Liver (tissue), 9 donors: ENCODE measurements around the gene VOPP1. TPM values are rescaled to one million over a fixed set of nuclear protein-coding genes. Genes with fewer than 3 reads are reported as not detected.

ENCODE experiments used
- DNase-seq: peaks from one replicate; pipeline ENCODE4 v3.0.0-alpha.2; 2017; ENCODE audit warnings: low spot score
- H3K27ac ChIP-seq, 2 donors: one replicate each; pipeline ENCODE4 v1.7.0; 2013; ENCODE audit warnings: inconsistent platforms in 2 of 2, low read length in 2 of 2, control low read depth in 1 of 2, low read depth in 1 of 2, mild to moderate bottlenecking in 1 of 2
- H3K27me3 ChIP-seq, 4 donors: one replicate each; pipeline versions ENCODE4 v1.6.1 to v1.7.0; 2013; ENCODE audit warnings: low read length in 3 of 4, inconsistent platforms in 1 of 4, mild to moderate bottlenecking in 1 of 4, moderate library complexity in 1 of 4; ENCODE audit not compliant: control insufficient read depth in 4 of 4, insufficient read depth in 4 of 4
- H3K36me3 ChIP-seq, 4 donors: one replicate each; pipeline versions ENCODE4 v1.6.1 to v1.7.0; 2013; ENCODE audit warnings: low read length in 3 of 4, mild to moderate bottlenecking in 3 of 4, low read depth in 1 of 4, moderate library complexity in 1 of 4; ENCODE audit not compliant: control insufficient read depth in 4 of 4, insufficient read depth in 3 of 4
- H3K4me1 ChIP-seq, 4 donors: one replicate each; pipeline versions ENCODE4 v1.6.1 to v1.7.0; 2013; ENCODE audit warnings: low read length in 3 of 4, mild to moderate bottlenecking in 3 of 4, moderate library complexity in 1 of 4; ENCODE audit not compliant: control insufficient read depth in 4 of 4, insufficient read depth in 4 of 4
- H3K4me3 ChIP-seq, 3 donors: one replicate each; pipeline versions ENCODE4 v1.6.1 to v1.7.0; 2013; ENCODE audit warnings: low read length in 3 of 3, control low read depth in 1 of 3, low read depth in 1 of 3, mild to moderate bottlenecking in 1 of 3
- H3K9ac ChIP-seq, 2 donors: one replicate each; pipeline ENCODE4 v1.7.0; 2013; ENCODE audit warnings: low read length in 2 of 2, mild to moderate bottlenecking in 2 of 2, moderate library complexity in 2 of 2, control low read depth in 1 of 2, low read depth in 1 of 2
- H3K9me3 ChIP-seq, 4 donors: one replicate each; pipeline versions ENCODE4 v1.6.1 to v1.7.0; 2013; ENCODE audit warnings: low read length in 3 of 4; ENCODE audit not compliant: control insufficient read depth in 4 of 4
- EGR1 ChIP-seq, 2 donors: IDR thresholded peaks; 2 replicates each; pipeline ENCODE4 v1.6.1; 2016 to 2018; ENCODE audit warnings: antibody characterized with exemption in 2 of 2, low read depth in 2 of 2
- FOXA1 ChIP-seq: IDR thresholded peaks from 2 replicates; pipeline ENCODE4 v1.6.1; 2016; ENCODE audit warnings: antibody characterized with exemption
- FOXA2 ChIP-seq: IDR thresholded peaks from 2 replicates; pipeline ENCODE4 v1.6.1; 2016; ENCODE audit warnings: antibody characterized with exemption
- GABPA ChIP-seq, 2 donors: IDR thresholded peaks in 1 of 2; conservative IDR thresholded peaks in 1 of 2; 2 replicates each; pipeline ENCODE4 v1.6.1; 2016; ENCODE audit warnings: antibody characterized with exemption in 2 of 2, mild to moderate bottlenecking in 1 of 2, moderate library complexity in 1 of 2
- HNF4A ChIP-seq, 2 donors: conservative IDR thresholded peaks; 2 replicates each; pipeline ENCODE4 v1.6.1; 2016; ENCODE audit warnings: antibody characterized with exemption in 2 of 2, mild to moderate bottlenecking in 2 of 2
- HNF4G ChIP-seq: IDR thresholded peaks from 2 replicates; pipeline ENCODE4 v1.6.1; 2016; ENCODE audit warnings: antibody characterized with exemption
- NR2F2 ChIP-seq: IDR thresholded peaks from 2 replicates; pipeline ENCODE4 v1.6.1; 2016; ENCODE audit warnings: antibody characterized with exemption
- RAD21 ChIP-seq, 2 donors: IDR thresholded peaks; 2 replicates each; pipeline ENCODE4 v1.6.1; 2016; ENCODE audit warnings: antibody characterized with exemption in 2 of 2, mild to moderate bottlenecking in 2 of 2
- RXRA ChIP-seq, 2 donors: IDR thresholded peaks; 2 replicates each; pipeline ENCODE4 v1.6.1; 2017 to 2018; ENCODE audit warnings: antibody characterized with exemption in 2 of 2, mild to moderate bottlenecking in 1 of 2
- SP1 ChIP-seq: IDR thresholded peaks from 2 replicates; pipeline ENCODE4 v1.6.1; 2018; ENCODE audit warnings: antibody characterized with exemption, mild to moderate bottlenecking
- YY1 ChIP-seq: IDR thresholded peaks from 2 replicates; pipeline ENCODE4 v1.6.1; 2016; ENCODE audit warnings: antibody characterized with exemption, mild to moderate bottlenecking
- WGBS: extraction: QIAGEN DNeasy Blood & Tissue Kit; methylation state at CpG from one replicate; pipeline ENCODE4 v1.1.7; 2013; 5-methylcytosine and 5-hydroxymethylcytosine counted together
- polyA plus RNA-seq, 2 donors: library from polyadenylated mRNA; stranded (reverse) in 1 of 2; unstranded in 1 of 2; fragments of 200-250 nt in 1 of 2; fragments of >200 nt in 1 of 2; fragmentation: Nextera tagmentation in 1 of 2; extraction: Ambion mirVana in 1 of 2; gene quantifications; one replicate each; pipeline versions ENCODE4 v1.2.1 to v1.2.3, GENCODE V29; 2013 to 2015
- total RNA-seq, 2 donors: library from RNA; depleted of rRNA; stranded (reverse); fragments of >200 nt; gene quantifications; one replicate each; pipeline ENCODE4 v1.2.3, GENCODE V29; 2014
- TF ChIP-seq, protein P1 (sequence below): IDR thresholded peaks from 2 replicates; pipeline ENCODE4 v1.6.1; 2016; ENCODE audit warnings: antibody characterized with exemption
- TF ChIP-seq, protein P2 (sequence below): IDR thresholded peaks from 2 replicates; pipeline ENCODE4 v1.6.1; 2016; ENCODE audit warnings: antibody characterized with exemption, mild to moderate bottlenecking
- donor health status: healthy.
- donor health status: healthy.
- donor health status: healthy.
- donor health status: healthy.
- donor health status: healthy.

Gene VOPP1
- total and polyA plus RNA-seq, 4 donors: 11.5 to 23.8 (median 21.7) TPM

DNA sequence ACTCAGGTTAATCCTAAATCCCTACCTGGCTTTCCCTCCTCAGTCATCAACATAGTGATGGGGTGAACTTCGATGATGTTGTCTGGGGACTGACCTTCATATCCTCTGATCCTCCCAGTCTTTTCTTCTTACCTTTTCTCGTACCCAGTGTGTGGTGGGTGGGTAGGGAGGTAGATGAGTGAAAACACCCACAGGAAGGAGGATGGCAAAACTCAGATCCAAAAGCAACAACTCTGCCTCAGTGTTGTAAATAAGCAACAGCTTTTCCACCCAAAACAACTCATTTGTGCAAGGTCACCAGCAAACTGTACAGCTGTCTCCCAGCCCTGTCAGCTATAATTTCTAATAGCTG, 38.6 kb downstream of the VOPP1 start (continued):
- TF ChIP-seq, protein P1, sequence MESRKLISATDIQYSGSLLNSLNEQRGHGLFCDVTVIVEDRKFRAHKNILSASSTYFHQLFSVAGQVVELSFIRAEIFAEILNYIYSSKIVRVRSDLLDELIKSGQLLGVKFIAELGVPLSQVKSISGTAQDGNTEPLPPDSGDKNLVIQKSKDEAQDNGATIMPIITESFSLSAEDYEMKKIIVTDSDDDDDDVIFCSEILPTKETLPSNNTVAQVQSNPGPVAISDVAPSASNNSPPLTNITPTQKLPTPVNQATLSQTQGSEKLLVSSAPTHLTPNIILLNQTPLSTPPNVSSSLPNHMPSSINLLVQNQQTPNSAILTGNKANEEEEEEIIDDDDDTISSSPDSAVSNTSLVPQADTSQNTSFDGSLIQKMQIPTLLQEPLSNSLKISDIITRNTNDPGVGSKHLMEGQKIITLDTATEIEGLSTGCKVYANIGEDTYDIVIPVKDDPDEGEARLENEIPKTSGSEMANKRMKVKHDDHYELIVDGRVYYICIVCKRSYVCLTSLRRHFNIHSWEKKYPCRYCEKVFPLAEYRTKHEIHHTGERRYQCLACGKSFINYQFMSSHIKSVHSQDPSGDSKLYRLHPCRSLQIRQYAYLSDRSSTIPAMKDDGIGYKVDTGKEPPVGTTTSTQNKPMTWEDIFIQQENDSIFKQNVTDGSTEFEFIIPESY: no peak
- TF ChIP-seq HNF4G (no peak), RAD21 (IDR thresholded peaks at IDR 0.05) (no peak), YY1 (no peak), EGR1 (IDR thresholded peaks at IDR 0.05; ENCODE audit: low read depth in 2 of 2) (no peak)

DNA sequence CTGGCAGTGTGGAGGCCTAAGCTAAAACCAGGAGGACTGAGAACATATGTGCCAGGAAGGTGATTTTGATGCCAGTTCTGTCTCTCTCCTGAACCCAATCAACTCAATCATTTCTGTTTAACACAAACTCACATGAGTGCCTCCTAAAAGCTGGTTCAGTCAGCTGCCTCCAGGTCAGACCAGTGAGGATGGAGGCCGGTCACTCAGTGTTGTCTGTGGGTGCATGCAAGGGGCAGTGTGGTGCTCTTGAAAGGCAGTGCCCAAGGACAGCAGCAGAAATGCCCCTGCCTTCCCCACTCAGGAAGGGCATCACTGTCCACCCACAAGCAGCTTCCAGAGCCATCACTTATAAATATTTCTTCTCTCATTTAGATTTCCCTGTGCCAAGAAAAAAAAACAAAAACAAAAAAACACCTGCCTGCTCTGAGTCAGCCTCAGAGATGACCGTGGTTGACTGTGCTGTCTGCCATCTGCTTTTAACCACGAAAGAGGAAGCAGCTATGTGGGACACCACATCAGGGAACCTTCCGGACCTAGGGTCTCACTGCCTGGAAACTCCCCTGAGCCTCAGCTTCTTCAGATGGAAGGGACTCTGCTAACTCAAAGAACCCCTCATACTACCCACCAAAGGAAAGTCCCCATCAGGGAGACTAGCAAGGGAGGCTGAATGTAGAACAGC, 39.1 kb downstream of the VOPP1 start:
- H3K4me3 ChIP-seq: no peak overlapping the region
- peaks cover 0 to 7% (median under 1%) of the 10 kb centered on the region in 4 donors for H3K4me1 ChIP-seq
- no peaks in the 10 kb centered on the region for H3K9me3 ChIP-seq
- 74% methylated on average over 4 of the region's 4 CpGs for WGBS
- TF ChIP-seq HNF4A (conservative IDR thresholded peaks at IDR 0.05) (no peak), RXRA (IDR thresholded peaks at IDR 0.05) (no peak), FOXA1 (no peak), SP1 (no peak), YY1 (no peak), NR2F2 (no peak), FOXA2 (no peak), GABPA (IDR thresholded peaks at IDR 0.05 in 1 of 2, conservative IDR thresholded peaks at IDR 0.05 in 1 of 2) (no peak)
- TF ChIP-seq, protein P1: no peak
- TF ChIP-seq, protein P2, sequence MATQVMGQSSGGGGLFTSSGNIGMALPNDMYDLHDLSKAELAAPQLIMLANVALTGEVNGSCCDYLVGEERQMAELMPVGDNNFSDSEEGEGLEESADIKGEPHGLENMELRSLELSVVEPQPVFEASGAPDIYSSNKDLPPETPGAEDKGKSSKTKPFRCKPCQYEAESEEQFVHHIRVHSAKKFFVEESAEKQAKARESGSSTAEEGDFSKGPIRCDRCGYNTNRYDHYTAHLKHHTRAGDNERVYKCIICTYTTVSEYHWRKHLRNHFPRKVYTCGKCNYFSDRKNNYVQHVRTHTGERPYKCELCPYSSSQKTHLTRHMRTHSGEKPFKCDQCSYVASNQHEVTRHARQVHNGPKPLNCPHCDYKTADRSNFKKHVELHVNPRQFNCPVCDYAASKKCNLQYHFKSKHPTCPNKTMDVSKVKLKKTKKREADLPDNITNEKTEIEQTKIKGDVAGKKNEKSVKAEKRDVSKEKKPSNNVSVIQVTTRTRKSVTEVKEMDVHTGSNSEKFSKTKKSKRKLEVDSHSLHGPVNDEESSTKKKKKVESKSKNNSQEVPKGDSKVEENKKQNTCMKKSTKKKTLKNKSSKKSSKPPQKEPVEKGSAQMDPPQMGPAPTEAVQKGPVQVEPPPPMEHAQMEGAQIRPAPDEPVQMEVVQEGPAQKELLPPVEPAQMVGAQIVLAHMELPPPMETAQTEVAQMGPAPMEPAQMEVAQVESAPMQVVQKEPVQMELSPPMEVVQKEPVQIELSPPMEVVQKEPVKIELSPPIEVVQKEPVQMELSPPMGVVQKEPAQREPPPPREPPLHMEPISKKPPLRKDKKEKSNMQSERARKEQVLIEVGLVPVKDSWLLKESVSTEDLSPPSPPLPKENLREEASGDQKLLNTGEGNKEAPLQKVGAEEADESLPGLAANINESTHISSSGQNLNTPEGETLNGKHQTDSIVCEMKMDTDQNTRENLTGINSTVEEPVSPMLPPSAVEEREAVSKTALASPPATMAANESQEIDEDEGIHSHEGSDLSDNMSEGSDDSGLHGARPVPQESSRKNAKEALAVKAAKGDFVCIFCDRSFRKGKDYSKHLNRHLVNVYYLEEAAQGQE: no peak
- H3K27me3 ChIP-seq: no peaks in the 10 kb centered on the region
- peak overlapping the region in 1 of 2 donors; percentile 4 for H3K27ac ChIP-seq
- H3K36me3 ChIP-seq: no peaks in the 10 kb centered on the region
- H3K9ac ChIP-seq: no peak overlapping the region
- no peak for DNase-seq
